ENCODE measurements around the gene SPAG16.

SPAG16 gene

DNA sequence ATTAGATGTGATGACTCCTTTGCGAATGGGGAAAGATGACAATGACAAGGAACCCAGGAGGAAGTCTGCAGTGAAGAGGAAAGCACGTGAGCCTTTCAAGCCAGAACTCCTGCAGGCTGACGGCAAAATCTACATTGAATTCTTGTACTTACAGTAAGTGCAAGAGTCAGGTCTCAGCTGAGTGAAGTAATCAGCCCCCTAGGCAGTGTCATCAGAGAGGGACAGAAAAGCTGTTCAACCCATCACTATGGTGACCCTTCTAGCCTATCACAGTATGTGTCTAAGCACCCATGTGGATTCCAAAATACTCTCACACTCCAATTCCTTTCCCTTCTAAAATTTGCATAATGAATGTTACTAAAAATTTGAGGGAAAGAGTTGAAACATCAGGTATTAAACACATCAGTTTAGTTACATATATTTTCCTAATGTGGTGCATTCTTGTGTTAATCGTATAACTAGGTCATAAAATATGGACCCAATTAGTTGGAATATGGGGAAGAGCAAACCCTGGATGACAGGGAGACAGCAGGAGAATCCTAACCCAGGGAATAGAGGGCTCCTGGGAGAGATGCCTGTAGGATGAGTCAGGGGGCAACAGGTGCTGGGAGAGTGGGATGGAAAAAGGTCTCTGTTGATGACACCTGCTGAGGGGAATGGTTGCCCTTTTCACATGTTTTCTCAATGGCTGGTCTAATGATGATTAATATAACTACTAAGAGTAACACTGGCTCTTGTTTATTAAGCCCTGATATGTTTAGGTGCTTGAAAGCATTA lies 1166.0 kb downstream of the SPAG16 start:
- no peak for DNase-seq

- no peak for DNase-seq
Measured at GRCh38 chr2:214451516-214452275, 1167.4 kb downstream of the SPAG16 start.
